WERI-Rb-1 (cell line): ENCODE results near the gene PBX3.

Experiments used
- DNase-seq: peaks from one replicate; pipeline ENCODE4 v3.0.0-alpha.2; 2020
- H3K27ac ChIP-seq: fragments of 250-450 bp; sonication (Bioruptor Pico); 2 replicates; pipeline ENCODE4 v1.5.1; 2020; ENCODE audit warnings: mild to moderate bottlenecking, moderate library complexity
- H3K27me3 ChIP-seq: fragments of 250-450 bp; sonication (Bioruptor Pico); 2 replicates; pipeline ENCODE4 v1.5.1; 2021; ENCODE audit warnings: mild to moderate bottlenecking, low read depth, moderate library complexity; ENCODE audit not compliant: insufficient read depth, severe bottlenecking
- H3K36me3 ChIP-seq: fragments of 250-450 bp; sonication (Bioruptor Pico); 2 replicates; pipeline ENCODE4 v1.5.1; 2020; ENCODE audit warnings: mild to moderate bottlenecking, moderate library complexity
- H3K4me3 ChIP-seq: 2 replicates; pipeline ENCODE4 v1.5.1; 2011; ENCODE audit warnings: low read depth, mild to moderate bottlenecking, control low read depth, low read length
- H3K9me3 ChIP-seq: fragments of 250-450 bp; sonication (Bioruptor Pico); 2 replicates; pipeline ENCODE4 v1.5.1; 2021; ENCODE audit warnings: mild to moderate bottlenecking, moderate library complexity; ENCODE audit not compliant: severe bottlenecking
- CTCF ChIP-seq: IDR thresholded peaks from 2 replicates; pipeline ENCODE4 v1.5.1; 2011; ENCODE audit warnings: low read depth, mild to moderate bottlenecking, control low read depth, inconsistent platforms, low read length

The PBX3 gene

GRCh38 chr9:125969868-125970267 lies 222.7 kb downstream of the PBX3 start:
- Histone ChIP-seq H3K27ac (no peak overlapping the region), H3K36me3 (peaks cover 17% of the 10 kb centered on the region), H3K9me3 (peaks cover 5% of the 10 kb centered on the region), H3K4me3 (no peak overlapping the region), H3K27me3 (no peaks in the 10 kb centered on the region)
- DNase-seq: no peak
- no peak for TF ChIP-seq CTCF

GRCh38 chr9:125970340-125970739 lies 223.2 kb downstream of the PBX3 start:
- H3K27me3 ChIP-seq: no peaks in the 10 kb centered on the region
- H3K36me3 ChIP-seq: peaks cover 15% of the 10 kb centered on the region
- peaks cover 9% of the 10 kb centered on the region for H3K9me3 ChIP-seq
- H3K27ac ChIP-seq: no peak overlapping the region
- TF ChIP-seq CTCF: no peak
- H3K4me3 ChIP-seq: no peak overlapping the region
- DNase-seq: no peak

GRCh38 chr9:125971050-125971449 lies 223.9 kb downstream of the PBX3 start:
- no peak for TF ChIP-seq CTCF

GRCh38 chr9:125972012-125972729 lies 225.0 kb downstream of the PBX3 start:
- Histone ChIP-seq H3K27ac (no peak overlapping the region), H3K9me3 (peaks cover 9% of the 10 kb centered on the region), H3K4me3 (no peak overlapping the region), H3K36me3 (peaks cover 3% of the 10 kb centered on the region; the same call in 1 of the 2 replicates), H3K27me3 (no peaks in the 10 kb centered on the region)
- no peak for DNase-seq
- TF ChIP-seq CTCF: no peak

More at GRCh38 chr9:125971050-125971449, 223.9 kb downstream of the PBX3 start:
- no peak overlapping the region for H3K4me3 ChIP-seq
- H3K27ac ChIP-seq: no peak overlapping the region
- H3K36me3 ChIP-seq: peaks cover 11% of the 10 kb centered on the region
- peaks cover 9% of the 10 kb centered on the region for H3K9me3 ChIP-seq
- DNase-seq: no peak
- H3K27me3 ChIP-seq: no peaks in the 10 kb centered on the region

GRCh38 chr9:125973547-125973946 lies 226.4 kb downstream of the PBX3 start:
- Histone ChIP-seq H3K36me3 (no peaks in the 10 kb centered on the region), H3K9me3 (peaks cover 11% of the 10 kb centered on the region), H3K27me3 (no peaks in the 10 kb centered on the region), H3K4me3 (no peak overlapping the region), H3K27ac (no peak overlapping the region)
- no peak for TF ChIP-seq CTCF
- no peak for DNase-seq

GRCh38 chr9:125974705-125975104 lies 227.5 kb downstream of the PBX3 start:
- TF ChIP-seq CTCF: no peak
- Histone ChIP-seq H3K36me3 (no peaks in the 10 kb centered on the region), H3K27me3 (no peaks in the 10 kb centered on the region), H3K27ac (no peak overlapping the region), H3K9me3 (peaks cover 17% of the 10 kb centered on the region), H3K4me3 (no peak overlapping the region)
- no peak for DNase-seq
